ENCODE results near the gene MAPK8IP3.

The MAPK8IP3 gene

GRCh38 chr16:1743376-1744337 is 37.7 kb downstream of the MAPK8IP3 start:
- DNase-seq = no peak

DNA sequence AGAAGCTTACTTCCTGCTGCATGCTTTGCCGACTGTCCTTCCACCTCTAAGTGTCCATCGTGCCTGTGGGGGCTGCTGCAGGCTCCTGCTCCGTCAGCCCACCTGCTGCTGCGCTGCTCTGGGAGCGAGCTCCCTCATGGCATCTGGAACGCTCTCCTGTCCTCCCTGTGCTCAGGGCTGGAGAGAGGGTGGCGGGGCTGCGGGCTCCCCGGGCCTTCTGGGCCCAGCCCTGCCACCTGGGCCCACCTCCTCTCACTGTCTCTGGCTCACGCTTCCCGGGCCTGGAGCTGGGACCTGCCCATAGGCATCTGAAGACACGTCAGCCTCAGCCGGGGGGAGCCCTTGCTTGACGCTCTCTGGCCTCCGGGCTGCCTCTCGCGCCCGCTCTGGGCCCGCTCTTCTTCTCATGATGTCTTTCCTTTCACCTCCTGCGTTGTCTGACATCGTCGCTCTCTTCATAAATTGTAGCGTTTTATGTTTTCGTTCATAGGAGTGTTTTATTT is 38.4 kb downstream of the MAPK8IP3 start:
- DNase-seq = no peak

DNA sequence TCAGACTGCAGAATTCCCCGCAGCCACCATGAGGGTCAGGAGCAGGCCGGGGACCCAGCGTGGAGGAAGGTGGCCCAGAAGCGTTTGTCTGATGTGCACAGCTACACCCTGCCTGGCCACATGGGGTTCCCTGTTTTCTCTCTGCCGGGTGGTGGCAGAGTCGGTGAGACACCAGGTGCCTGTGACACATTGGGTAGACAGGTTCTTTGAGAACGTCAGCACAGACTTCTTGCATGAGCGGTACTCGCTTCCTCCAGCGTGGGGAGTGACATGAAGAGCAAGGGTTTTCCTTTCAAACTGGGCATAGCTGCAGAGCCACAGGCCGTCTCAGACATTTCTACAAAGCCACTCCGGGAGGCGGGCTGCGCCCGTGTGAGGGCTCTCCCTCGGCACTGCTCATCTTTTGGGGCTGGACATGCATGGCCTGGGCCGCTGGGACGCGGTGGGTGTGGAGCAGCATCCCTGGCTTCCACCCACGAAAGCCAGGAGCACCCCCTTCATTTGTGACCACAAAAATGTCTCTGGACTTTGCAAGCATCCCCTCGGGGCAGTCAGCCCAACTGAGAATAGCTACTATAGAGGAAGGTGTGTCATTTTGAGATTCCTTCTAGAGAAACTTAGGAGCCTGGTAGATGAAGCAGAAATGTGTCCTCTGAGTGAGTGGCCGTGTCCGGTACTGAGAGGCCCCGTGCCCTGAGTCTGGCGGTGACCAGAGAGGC is 39.3 kb downstream of the MAPK8IP3 start:
- DNase-seq = no peak

DNA sequence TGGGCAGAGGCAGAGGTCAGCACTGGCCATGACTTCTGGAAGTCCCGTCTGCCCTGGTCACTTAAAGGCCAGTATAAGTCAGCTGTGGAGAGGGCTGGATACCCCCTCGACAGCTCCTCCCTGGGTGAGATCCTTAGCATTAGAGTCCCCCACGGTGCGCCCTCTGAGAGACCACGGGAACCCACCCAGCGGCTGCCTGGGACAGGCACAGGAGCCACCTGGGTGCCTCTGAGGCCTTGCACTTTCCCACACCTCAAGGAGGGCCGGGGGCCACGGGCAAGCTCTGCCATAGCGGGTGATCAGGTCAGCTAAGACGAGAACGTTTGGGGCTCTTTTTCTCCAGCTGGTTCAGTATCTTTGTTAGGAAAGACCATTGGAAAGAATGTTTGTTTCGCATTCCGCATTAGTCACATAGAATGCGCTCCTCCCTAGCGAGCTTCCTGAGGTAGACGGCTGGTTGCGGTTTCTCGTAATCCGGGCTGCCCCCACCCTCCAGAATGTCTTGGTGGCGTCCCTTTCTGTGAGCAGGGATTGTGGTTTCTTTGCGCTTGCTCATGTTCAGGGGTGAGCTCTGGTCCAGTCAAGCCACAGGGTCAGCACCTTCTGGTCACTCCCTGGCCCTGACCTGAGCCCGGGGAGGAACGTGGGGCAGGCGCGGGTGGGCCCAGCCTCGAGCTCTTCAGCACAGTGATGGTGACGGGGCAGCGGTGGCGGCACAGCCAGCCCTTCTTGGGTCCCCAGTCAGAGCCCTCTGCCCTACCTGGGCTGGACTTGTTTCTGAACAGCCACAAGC is 40.1 kb downstream of the MAPK8IP3 start:
- no peak for DNase-seq

- DNase-seq = no peak
Measured at GRCh38 chr16:1746693-1747195, 40.7 kb downstream of the MAPK8IP3 start.

DNA sequence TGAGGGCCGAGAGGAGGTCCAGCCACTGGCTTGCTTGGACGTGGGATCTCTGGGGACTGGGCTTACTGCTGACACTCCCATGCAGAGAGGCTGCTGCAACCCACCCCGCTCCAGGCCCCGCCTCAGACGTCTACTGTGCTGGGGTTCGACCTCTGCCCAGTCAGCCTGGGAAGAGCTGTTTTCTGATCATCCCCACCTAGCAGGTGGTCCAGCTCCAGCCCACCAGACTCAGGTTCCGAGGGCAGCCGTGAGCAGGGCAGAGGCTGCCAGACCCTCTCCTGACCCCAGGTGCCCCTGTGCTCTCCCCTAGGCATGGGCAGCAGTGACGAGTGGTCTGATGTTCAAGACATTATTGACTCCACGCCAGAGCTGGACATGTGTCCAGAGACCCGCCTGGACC is 41.9 kb downstream of the MAPK8IP3 start:
- no peak for DNase-seq

DNA sequence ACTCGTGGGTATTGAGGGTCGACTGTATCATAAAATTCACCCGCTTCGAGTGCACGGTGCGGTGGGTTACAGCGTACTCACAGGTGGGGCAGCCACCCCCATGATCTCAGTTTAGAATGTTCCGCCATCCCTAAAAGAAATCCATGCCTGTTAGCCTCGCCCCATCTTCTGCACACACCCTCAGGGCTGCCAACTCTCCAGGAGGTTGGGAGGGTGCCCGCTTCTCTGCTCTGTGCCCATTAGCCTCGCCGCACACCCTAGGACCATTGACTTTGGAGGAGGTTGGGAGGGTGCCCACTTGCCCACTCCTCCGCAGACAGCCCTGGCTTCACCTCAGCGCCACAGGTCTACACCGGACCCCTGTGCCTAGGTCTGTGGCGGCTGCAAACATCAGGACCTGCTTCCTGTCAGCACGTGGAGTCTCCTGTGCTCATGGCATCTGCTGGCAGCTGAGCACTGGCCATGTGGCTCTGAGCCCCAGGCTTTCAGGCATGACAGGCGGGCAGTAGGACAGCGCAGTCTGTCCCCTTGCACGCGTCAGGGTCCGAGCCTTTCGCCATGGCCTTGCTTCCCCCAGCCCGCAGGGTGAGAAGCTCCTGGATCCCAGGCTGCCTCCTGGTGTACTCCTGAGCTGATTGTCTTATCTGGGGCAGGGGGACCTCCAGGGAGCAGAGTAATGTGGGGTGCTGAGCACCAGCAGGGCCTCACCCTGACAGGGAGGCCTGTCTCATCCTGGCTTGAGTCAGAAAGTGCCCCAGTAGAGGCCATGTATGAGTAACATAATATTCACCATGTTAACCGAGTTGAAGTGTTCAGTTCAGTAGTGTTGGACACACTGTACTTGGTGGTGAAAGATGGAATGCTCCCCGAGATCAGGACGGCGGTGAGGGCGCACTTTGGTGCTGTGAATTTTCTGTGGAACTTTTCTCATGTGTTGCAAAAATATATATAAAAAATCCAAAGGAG is 43.4 kb downstream of the MAPK8IP3 start:
- no peak for DNase-seq

DNA sequence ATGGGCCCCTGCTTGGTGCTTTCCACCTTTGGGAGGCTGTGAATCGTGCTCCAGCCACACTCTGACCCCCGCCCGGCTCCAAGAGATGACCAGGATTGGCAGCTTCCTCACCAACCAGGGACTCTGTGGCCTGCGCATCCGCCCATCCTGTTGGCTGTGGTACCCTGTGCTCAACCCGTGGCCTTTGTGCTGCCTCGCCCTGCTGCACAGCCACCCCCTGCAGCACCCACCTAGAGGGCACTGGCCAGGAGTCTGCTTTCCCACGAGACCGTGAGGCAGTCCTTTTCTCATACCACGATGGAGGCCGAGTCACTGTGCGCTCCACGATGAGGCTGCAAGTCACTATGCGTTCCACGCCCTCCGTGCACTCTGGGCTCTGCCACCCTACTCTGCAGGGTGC is 46.0 kb downstream of the MAPK8IP3 start:
- DNase-seq = no peak

GRCh38 chr16:1752853-1753252 is 46.9 kb downstream of the MAPK8IP3 start:
- no peak for DNase-seq

- no peak for DNase-seq
Measured at GRCh38 chr16:1754204-1754603, 48.2 kb downstream of the MAPK8IP3 start.

GRCh38 chr16:1757714-1758461 is 51.9 kb downstream of the MAPK8IP3 start:
- DNase-seq = no peak

- no peak for DNase-seq
Measured at GRCh38 chr16:1758923-1759322, 52.9 kb downstream of the MAPK8IP3 start.

- no peak for DNase-seq
Measured at GRCh38 chr16:1759511-1759910, 53.5 kb downstream of the MAPK8IP3 start.

DNA sequence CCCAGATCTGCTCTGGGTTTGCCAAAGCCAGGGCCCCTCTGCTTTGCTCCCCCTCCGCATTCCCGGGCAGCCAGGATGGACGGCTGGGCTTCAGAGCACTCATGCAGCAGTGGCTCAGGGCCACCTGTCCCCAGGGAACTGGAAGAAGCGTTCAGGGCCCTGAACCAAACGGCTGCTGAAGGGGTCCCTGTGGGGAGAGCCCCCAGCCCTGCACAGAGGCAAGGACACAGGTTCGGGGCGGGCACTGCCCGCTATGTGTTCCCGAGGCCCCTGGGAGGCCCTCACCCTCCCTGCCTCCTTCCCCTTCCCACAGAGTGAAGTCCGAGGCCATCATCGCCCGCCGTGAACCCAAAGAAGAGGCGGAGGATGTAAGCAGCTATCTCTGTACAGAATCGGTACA is 54.9 kb downstream of the MAPK8IP3 start:
- no peak for DNase-seq

GRCh38 chr16:1761751-1762150 is 55.8 kb downstream of the MAPK8IP3 start:
- DNase-seq = no peak

DNA sequence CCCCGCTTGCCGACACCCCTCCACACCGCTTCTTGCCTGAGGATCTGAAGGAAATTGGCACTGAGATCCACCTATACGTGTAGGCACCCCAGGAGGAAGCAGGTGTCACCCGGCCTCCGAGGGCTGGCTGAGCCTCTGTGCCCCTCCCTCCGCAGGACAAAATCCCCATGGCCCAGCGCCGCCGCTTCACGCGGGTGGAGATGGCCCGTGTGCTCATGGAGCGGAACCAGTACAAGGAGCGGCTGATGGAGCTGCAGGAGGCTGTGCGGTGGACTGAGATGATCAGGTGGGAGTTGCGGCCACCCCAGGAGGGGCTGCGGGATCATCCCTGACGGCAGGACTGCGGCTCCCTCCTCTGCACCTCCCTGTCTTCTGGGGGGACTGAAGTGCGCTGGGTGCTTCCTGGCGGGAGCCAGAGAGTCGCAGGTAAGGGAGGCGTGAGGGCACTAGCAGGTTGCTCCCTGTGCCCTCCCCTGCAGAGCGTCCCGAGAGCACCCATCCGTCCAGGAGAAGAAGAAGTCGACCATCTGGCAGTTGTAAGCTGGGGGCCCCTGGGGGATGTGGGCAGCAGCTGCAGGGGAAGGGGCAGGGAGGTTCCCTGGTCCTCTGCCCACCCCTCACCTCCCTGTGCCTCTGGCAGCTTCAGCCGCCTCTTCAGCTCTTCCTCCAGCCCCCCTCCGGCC is 56.3 kb downstream of the MAPK8IP3 start:
- no peak for DNase-seq

DNA sequence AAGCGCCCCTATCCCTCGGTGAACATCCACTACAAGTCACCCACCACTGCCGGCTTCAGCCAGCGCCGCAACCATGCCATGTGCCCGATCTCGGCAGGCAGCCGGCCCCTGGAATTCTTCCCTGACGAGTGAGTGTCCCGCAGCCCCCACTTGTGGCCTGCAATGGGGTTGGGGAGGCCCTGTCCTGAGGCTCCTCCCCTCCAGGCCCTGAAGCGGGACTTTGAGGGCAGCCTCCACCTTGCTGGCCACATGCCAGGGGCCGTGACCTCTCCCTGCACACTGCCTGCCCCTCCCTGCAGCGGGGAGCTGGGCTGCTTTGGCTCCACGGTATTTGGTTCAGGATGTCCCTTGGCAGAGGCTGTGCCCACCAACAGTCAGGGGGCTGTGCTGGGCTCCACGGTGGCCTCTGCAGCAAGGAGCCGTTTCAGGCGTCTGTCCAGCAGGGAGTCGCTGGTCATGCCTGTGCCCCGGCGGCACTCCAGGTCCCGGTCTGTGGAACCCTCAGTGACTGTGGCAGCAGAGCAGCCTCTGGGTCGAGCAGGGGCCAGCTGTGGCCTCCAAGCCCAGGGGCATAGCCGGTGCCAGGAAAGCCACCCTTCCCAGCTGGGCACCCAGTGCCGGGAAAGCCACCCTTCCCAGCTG is 57.0 kb downstream of the MAPK8IP3 start:
- peak; percentile 22 for DNase-seq

GRCh38 chr16:1763521-1764511 is 57.8 kb downstream of the MAPK8IP3 start:
- DNase-seq = peak; percentile 68

Measured in retina (tissue), 1 donor.